Stimulated activated CD4-positive, alpha-beta T cell treated with anti-CD3 and anti-CD28 coated beads, Interleukin-2, amount 100 ng/mL, for 24 hours (primary cell): ENCODE results near the gene USP19.
A peak's percentile ranks its signal among the peaks of the same experiment; 100 is the strongest.

Experiments
- DNase-seq, 2 donors: peaks; one replicate each; pipeline ENCODE4 v3.0.0-alpha.2; 2020

The USP19 gene

DNA sequence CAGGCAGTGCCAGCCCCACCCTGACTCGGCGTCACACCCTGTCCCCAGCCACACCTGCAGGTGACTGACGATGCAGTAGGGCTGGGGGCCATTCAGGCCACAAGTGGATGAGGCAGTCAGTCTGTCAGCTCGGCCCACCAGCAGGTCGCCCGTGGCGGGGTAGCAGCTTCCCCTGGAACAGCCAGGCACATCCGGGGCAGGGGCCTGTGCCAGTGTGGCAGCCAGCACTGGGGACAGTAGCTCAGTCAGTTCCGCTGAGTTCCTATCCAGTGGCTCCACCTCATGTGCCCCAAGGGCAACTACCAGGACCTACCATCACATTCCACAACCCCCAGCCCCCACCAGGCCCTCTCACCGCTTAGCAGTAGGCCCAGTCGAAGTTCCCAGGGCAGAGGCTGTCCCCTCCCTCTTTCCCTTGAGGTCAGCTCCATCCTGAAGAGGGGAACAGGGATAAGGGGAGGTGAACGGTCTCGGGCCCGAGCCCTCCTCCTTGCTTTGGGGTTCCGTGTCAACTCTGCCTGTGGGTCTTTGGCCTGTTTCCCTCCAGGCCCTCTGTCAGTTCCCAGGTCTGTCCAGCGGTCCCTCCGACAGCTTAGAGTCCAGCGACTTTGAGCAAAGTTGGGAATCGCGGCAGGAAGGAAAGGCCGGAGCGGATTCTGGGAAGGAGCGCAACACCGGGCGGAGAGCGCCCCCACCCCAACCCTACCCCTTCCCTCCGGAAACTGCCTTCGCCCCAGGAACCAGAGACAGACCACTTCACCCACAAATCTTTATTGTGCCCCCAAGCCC is 12.0 kb upstream of the USP19 start, which contains the start of gene LAMB2:
TSS of gene LAMB2 (minus strand) at position 614 of the 789 bp plus-strand sequence. CDS start at position 431, 183 bp downstream.
- no peak for DNase-seq

DNA sequence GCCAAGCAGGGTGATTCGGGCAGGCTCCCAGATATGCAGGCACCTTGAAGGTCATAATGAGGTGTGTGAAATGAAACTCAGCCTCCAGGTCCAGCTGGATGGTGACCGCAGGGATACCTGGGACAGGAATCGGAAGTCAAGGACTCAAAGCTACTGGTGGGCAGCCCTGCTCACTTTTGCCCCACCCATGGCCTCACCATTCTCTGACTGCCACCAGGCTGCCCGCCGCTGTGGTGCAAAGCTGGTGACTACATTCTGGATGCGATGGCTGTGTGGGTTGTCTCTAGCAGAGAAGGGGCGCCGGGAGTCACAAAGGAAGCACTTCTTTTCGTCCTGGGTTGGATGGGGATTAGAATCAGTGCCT is 11.4 kb upstream of the USP19 start:
- DNase-seq, result no peak

- no peak for DNase-seq
Observed at GRCh38 chr3:49131576-49131975, 11.0 kb upstream of the USP19 start.

GRCh38 chr3:49131040-49131439 is 10.4 kb upstream of the USP19 start:
- DNase-seq, result no peak

DNA sequence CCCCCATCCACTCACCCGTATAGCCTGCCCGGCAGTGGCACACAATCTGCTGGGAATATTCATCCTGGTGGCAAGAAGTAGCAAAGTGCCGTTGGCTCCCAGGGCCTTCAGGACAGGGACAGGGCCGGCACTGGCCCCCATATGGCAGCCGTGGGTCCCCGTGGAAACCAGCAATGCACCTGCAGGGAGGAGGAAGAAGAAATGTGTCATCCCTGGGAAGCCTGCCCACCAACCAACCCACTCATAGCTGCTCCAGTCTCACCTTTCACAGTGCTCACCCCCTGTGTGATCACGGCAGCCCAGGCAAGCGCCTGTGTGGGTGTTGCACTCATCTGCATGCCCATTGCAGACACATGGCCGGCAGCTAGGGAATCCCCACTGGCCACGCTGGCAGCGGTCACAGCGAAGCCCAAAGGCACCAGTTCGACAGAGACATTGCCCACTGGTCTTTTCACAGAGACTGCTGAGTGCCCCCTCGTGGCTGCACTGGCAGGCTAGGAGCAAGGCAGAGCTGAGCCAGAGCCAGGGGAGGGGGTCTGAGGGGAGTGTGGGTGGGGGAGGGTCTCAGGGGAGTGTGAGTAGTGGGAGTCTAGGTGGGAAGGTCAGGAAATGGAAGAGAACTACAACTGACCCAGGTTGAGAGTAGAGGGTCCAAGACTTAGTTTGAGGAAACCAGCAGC is 4.5 kb upstream of the USP19 start:
- no peak for DNase-seq

DNA sequence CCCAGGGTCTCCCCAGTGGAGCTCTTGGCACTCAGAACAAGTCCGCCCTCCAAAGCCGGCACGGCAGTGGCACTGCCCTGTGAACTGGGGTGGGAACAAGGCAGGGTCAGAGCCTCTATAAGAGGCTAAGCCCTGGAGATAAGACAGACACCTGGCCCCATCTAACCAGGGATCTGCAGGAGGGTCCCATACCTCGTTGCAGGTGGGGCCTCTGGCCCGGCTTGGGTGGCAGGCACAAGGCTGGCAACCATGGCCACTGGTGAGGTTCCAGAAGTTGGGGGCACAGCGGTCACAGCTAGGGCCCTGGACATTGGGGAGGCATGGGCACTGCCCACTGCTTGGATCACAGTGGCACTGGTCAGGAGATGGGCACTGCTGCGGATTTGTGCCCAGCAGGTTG is 3.6 kb upstream of the USP19 start:
- DNase-seq, result no peak

DNA sequence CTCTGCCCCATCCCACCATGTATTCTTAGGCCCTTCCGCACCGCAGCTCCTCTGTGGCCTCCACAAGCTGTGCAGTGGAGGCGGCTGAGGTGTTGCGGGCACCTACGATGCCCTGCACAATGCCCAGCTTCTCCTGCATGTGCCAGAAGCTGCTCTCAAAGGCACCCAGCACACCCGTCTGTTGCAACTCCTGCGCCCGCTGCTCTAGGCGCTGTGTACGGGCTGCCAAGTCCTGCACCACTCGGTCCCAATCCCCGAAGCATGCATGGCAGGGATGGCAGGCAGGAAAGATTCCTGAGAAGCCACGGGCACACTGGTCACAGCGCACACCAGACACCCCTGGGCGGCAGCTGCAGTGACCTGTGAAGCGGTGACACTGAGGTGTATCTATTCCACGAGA is 3.1 kb upstream of the USP19 start:
- DNase-seq, result no peak

- DNase-seq, result no peak
Observed at GRCh38 chr3:49122886-49123545, 2.4 kb upstream of the USP19 start.

DNA sequence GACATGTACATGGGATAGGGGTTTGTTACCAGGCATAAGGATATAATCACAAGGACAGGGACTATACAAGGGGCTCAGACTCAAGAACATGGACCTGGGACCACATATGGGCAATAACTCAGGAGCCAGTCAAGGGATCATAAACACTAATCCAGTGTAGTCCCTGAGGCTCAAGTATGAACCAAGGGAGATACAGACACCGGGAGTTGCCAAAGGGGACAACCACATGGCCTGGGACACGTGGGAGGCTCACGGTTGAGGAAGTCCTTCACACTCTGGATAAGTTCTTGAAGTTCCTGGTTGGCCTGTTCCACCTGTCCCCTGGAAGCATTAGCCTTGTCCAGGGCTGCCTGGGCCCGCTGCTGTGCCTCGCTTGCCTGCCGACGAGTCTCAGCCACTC is 1.8 kb upstream of the USP19 start:
- no peak for DNase-seq

- no peak for DNase-seq
Observed at GRCh38 chr3:49122022-49122421, 1.4 kb upstream of the USP19 start.

DNA sequence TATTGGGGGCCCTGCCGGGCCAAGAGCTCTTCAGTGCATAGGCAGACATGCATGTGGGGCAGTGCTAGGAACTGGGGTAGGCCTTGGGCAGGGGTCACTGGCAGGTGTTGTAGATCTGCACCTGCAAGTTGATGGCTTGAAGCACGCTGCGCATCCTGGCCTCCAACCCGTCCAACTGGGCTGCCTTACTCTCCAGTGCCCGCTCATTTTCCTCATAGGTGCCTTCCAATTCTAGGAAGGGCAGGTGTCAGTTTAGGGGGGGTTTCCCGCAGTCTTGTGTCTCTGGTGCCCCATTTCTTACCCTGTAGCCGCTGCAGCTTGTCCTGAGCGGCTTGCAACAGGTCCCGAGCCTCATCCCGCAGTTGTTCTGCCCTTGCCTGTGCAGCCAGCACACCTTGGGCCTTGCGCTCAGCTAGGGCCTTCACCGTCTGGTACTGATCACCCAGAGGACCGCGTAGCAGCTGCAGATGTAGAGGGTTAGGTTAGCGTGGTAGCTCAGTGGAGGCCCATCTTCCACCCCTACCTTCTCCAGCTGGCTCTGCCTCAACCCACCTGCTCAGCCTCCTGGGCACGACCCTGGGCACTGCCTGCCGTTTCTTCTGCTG is 611 bp upstream of the USP19 start:
- no peak for DNase-seq

GRCh38 chr3:49120096-49120437 is 556 bp downstream of the USP19 start:
- no peak for DNase-seq

GRCh38 chr3:49119439-49119838 is 1.2 kb downstream of the USP19 start:
- DNase-seq, result no peak

- DNase-seq, result no peak
Observed at GRCh38 chr3:49119036-49119435, 1.6 kb downstream of the USP19 start.

- DNase-seq, result no peak
Observed at GRCh38 chr3:49112262-49112661, 8.4 kb downstream of the USP19 start.

GRCh38 chr3:49111347-49111746 is 9.3 kb downstream of the USP19 start:
- no peak for DNase-seq

GRCh38 chr3:49110780-49111179 is 9.8 kb downstream of the USP19 start:
- no peak for DNase-seq

- no peak for DNase-seq
Observed at GRCh38 chr3:49108346-49108745, 12.3 kb downstream of the USP19 start.

GRCh38 chr3:49104427-49105291 is 16.0 kb downstream of the USP19 start, which contains the start of gene QARS1:
TSS of gene QARS1 (minus strand) at chr3:49104757. CDS start at chr3:49104733, 24 bp downstream.
- peak; percentile 90 to 92 for DNase-seq

DNA sequence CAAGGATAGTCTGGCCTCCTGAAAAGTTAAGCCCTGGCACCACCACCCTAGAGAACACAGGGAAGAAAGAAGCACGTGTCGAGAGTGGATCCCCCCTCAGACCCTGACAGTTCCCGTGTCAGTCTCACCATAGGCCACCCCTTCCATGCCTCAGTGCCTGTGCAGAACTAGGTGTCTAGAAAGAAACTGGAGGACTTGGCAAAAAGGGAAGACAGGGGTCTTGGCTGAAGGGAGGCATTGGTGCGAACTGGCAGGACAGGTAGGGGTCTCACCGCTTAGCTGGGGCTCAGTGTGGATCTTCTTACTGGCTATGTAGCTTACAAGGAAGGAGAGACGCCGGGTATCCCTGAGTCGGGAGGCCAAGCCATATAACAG is 16.6 kb downstream of the USP19 start:
- no peak for DNase-seq

- no peak for DNase-seq
Observed at GRCh38 chr3:49100046-49100615, 20.5 kb downstream of the USP19 start.

DNA sequence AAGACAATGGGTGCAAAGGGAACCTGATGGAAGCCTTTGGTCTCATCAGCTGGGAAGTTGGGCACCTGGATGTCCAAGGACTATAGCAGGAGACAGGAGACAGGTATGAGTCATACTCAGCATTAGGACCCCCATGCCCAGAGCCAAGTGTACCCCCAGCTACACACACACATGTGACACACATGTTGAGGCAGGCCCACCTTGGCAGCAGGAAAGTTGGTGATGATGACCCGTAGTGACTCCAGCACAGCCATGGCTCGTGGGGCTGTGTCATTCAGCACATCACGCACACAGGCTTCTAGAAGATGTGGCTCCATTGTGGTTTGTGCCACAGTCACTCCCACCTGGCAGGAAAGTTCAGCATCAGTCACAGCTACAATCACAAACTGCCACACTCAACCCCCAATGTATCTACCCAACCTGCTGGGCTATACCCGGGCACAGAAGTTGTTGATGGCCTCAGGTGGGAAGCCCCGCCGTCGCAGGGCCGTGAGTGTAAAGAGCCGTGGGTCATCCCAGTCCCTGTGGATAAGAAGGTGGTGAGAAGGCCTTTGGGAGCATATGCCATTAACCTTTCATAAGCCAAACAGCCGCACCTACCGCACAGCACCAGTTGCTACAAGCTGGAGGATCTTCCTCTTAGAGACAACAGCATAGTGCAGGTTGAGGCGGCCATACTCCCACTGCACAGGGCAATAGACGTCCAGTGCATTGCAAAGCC is 21.6 kb downstream of the USP19 start:
- DNase-seq, result no peak
